MM.1S (cell line): ENCODE data around the gene NINL.

Source experiments
- DNase-seq: peaks from one replicate; pipeline ENCODE4 v3.0.0-alpha.2; 2015
- H2AFZ ChIP-seq: fragments of 300-600 bp; sonication (generic); 2 replicates; pipeline ENCODE4 v1.6.0; 2016; ENCODE audit warnings: antibody characterized with exemption, low read length
- H3F3A ChIP-seq: fragments of 300-600 bp; sonication (generic); 2 replicates; pipeline ENCODE4 v1.6.1; 2016; ENCODE audit warnings: mild to moderate bottlenecking, antibody characterized with exemption, low read length, moderate library complexity, mixed read lengths; ENCODE audit not compliant: insufficient read depth
- H3K27ac ChIP-seq: fragments of 300-600 bp; sonication (generic); 2 replicates; pipeline ENCODE4 v1.5.1; 2016; ENCODE audit warnings: mild to moderate bottlenecking, low read length
- H3K27me3 ChIP-seq: fragments of 300-600 bp; sonication (generic); replicated peaks from 2 replicates; pipeline ENCODE4 v1.6.0; 2016; ENCODE audit warnings: low read length; ENCODE audit not compliant: insufficient read depth
- H3K36me3 ChIP-seq: fragments of 300-600 bp; sonication (generic); replicated peaks from 2 replicates; pipeline ENCODE4 v1.6.1; 2016; ENCODE audit warnings: mild to moderate bottlenecking, low read length, mixed read lengths; ENCODE audit not compliant: insufficient read depth
- H3K4me1 ChIP-seq: fragments of 300-600 bp; sonication (generic); 2 replicates; pipeline ENCODE4 v1.6.1; 2016; ENCODE audit warnings: low read length, mixed read lengths
- H3K4me2 ChIP-seq: fragments of 300-600 bp; sonication (generic); 2 replicates; pipeline ENCODE4 v1.6.0; 2016; ENCODE audit warnings: low read depth, low read length
- H3K4me3 ChIP-seq: fragments of 300-600 bp; sonication (generic); 2 replicates; pipeline ENCODE4 v1.5.1; 2016; ENCODE audit warnings: low read length, mixed read lengths
- H3K79me2 ChIP-seq: fragments of 300-600 bp; sonication (generic); 2 replicates; pipeline ENCODE4 v1.6.1; 2016; ENCODE audit warnings: mixed run types, low read length, mixed read lengths
- H3K9ac ChIP-seq: fragments of 300-600 bp; sonication (generic); 2 replicates; pipeline ENCODE4 v1.6.1; 2016; ENCODE audit warnings: low read length, mixed read lengths
- H3K9me2 ChIP-seq: fragments of 300-600 bp; sonication (generic); replicated peaks from 2 replicates; pipeline ENCODE4 v1.6.1; 2016; ENCODE audit warnings: mild to moderate bottlenecking, low read length, mixed read lengths; ENCODE audit not compliant: insufficient read depth
- H3K9me3 ChIP-seq: fragments of 300-600 bp; sonication (generic); replicated peaks from 2 replicates; pipeline ENCODE4 v1.6.1; 2016; ENCODE audit warnings: mild to moderate bottlenecking, low read length, mixed read lengths; ENCODE audit not compliant: insufficient read depth
- H4K20me1 ChIP-seq: fragments of 300-600 bp; sonication (generic); 2 replicates; pipeline ENCODE4 v1.6.1; 2016; ENCODE audit warnings: mild to moderate bottlenecking, low read length, moderate library complexity, mixed read lengths; ENCODE audit not compliant: insufficient read depth
- EZH2 ChIP-seq: fragments of 300-600 bp; sonication (generic); optimal IDR thresholded peaks from 2 replicates; pipeline ENCODE3; 2017; ENCODE audit warnings: low read depth, mild to moderate bottlenecking, antibody characterized with exemption, low read length, mixed read lengths
- EZH2phosphoT487 ChIP-seq: fragments of 300-600 bp; sonication (generic); IDR thresholded peaks from 2 replicates; pipeline ENCODE4 v1.6.1; 2018; ENCODE audit warnings: antibody characterized with exemption, low read length
- TF ChIP-seq, protein P1 (sequence below): fragments of 300-600 bp; sonication (generic); IDR thresholded peaks from 2 replicates; pipeline ENCODE4 v1.5.1; 2016; ENCODE audit warnings: antibody characterized with exemption, low read length, mixed read lengths

NINL gene

DNA sequence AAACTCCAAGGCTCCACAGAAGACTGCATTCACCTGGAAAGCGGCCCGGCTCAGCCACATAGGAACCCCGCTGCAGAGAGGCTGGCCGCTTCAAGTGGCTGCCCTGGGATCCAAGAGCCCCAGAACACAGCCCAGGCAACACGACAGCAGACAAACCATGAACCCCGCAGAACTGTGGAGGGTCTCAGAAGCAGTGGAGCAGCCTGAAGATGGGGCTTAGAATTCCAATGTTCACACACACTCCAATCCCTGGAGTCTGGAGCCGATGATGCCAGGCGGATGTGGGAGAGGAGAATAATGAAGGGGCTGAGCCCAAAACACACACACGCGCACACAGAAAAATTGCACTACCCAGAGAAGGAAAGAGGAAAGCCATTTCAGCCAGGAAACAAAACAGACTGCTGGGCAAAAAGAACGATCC is 52.4 kb downstream of the NINL start:
- Histone ChIP-seq H3K79me2 (no peaks in the 10 kb centered on the region), H3K9me2 (no peaks in the 10 kb centered on the region), H3F3A (no peaks in the 10 kb centered on the region), H3K9ac (no peak overlapping the region), H3K36me3 (no peaks in the 10 kb centered on the region), H3K27me3 (no peaks in the 10 kb centered on the region), H3K4me3 (no peak overlapping the region), H3K27ac (no peak overlapping the region), H3K9me3 (no peaks in the 10 kb centered on the region), H4K20me1 (no peaks in the 10 kb centered on the region), H3K4me2 (no peak overlapping the region), H3K4me1 (no peaks in the 10 kb centered on the region), H2AFZ (no peak overlapping the region)
- DNase-seq, result no peak
- TF ChIP-seq EZH2 (no peak), EZH2phosphoT487 (no peak)
- TF ChIP-seq, protein P1, sequence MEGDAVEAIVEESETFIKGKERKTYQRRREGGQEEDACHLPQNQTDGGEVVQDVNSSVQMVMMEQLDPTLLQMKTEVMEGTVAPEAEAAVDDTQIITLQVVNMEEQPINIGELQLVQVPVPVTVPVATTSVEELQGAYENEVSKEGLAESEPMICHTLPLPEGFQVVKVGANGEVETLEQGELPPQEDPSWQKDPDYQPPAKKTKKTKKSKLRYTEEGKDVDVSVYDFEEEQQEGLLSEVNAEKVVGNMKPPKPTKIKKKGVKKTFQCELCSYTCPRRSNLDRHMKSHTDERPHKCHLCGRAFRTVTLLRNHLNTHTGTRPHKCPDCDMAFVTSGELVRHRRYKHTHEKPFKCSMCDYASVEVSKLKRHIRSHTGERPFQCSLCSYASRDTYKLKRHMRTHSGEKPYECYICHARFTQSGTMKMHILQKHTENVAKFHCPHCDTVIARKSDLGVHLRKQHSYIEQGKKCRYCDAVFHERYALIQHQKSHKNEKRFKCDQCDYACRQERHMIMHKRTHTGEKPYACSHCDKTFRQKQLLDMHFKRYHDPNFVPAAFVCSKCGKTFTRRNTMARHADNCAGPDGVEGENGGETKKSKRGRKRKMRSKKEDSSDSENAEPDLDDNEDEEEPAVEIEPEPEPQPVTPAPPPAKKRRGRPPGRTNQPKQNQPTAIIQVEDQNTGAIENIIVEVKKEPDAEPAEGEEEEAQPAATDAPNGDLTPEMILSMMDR, result no peak

DNA sequence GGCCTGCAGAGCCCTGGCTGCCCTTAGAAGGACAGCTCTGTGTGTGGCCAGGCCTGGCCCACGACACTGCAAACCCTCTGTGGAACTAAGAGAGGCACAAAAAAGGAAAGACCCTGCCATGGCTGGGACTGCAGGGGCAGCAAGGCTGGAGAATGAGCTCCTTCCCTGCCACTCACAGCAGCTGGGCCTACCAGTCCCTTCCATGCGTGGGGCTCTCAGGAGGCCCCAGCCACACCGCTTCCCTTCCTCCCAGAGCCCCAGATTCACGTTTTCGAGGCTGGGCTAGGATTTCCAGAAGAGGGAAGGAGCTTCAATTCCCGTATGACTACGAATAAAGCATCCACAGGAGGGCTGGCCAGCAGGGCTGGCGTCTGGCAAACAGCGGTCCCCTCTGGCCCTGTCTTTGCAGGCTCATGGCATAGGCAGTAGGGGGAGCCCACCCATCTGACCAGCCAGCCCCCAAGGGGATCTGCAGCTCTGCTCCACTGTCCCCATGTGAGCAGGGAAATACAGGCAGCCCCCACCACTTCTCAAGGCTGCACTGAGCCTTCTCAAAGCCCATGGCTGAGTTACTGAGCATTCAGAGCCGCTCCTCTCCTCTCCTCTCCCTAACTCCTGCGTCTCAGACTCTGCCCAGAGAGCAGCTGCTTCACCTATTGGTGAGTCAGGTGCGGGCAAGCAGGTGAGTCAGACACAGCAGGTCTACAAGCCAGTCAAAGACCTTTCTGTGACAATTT is 53.1 kb downstream of the NINL start:
- Histone ChIP-seq H3K27ac (no peak overlapping the region), H3F3A (no peaks in the 10 kb centered on the region), H4K20me1 (no peaks in the 10 kb centered on the region), H3K4me3 (no peak overlapping the region), H3K79me2 (no peaks in the 10 kb centered on the region), H3K36me3 (no peaks in the 10 kb centered on the region), H2AFZ (no peak overlapping the region), H3K4me2 (no peak overlapping the region), H3K9ac (no peak overlapping the region), H3K27me3 (no peaks in the 10 kb centered on the region), H3K9me2 (no peaks in the 10 kb centered on the region), H3K9me3 (no peaks in the 10 kb centered on the region), H3K4me1 (no peaks in the 10 kb centered on the region)
- no peak for DNase-seq
- TF ChIP-seq EZH2phosphoT487 (no peak), EZH2 (no peak)
- TF ChIP-seq, protein P1, result no peak

GRCh38 chr20:25529295-25529951 is 55.9 kb downstream of the NINL start:
- Histone ChIP-seq H3K79me2 (no peaks in the 10 kb centered on the region), H3K4me3 (no peak overlapping the region), H3K9ac (no peak overlapping the region), H2AFZ (no peak overlapping the region), H3K27me3 (no peaks in the 10 kb centered on the region), H3K4me1 (no peaks in the 10 kb centered on the region), H3K36me3 (no peaks in the 10 kb centered on the region), H3K4me2 (no peak overlapping the region), H3K9me2 (no peaks in the 10 kb centered on the region), H3K9me3 (no peaks in the 10 kb centered on the region), H4K20me1 (no peaks in the 10 kb centered on the region), H3F3A (no peaks in the 10 kb centered on the region), H3K27ac (no peak overlapping the region)
- TF ChIP-seq EZH2 (no peak), EZH2phosphoT487 (no peak)
- TF ChIP-seq, protein P1, result no peak
- DNase-seq, result no peak
